Measurements from ENCODE around the gene POLN. TPM values are rescaled to one million over a fixed set of nuclear protein-coding genes. Genes with fewer than 3 reads are reported as not detected.
A peak's percentile ranks its signal among the peaks of the same experiment; 100 is the strongest.

Gene POLN
- total and polyA plus RNA-seq, 2 of the 4 experiments (the other 2 are of a cell fraction): 0.63 to 0.72 TPM

- Histone ChIP-seq H2BK15ac (ENCODE audit: low read depth, low read length) (no peak overlapping the region), H2BK20ac (ENCODE audit: low read depth, low read length) (no peak overlapping the region), H2AFZ (replicated peaks; ENCODE audit: low read length, poor library complexity) (peak overlapping the region; percentile 63), H2AK5ac (ENCODE audit: low read depth, low read length) (no peak overlapping the region), H3K9ac (ENCODE audit: low read depth, low read length) (no peak overlapping the region), H3K14ac (replicated peaks; ENCODE audit: low read depth, low read length) (no peak overlapping the region), H3K23ac (ENCODE audit: low read depth, low read length) (no peak overlapping the region), H3K9me1 (ENCODE audit: insufficient read depth, low read length) (no peaks in the 10 kb centered on the region), H4K5ac (ENCODE audit: low read depth, low read length) (no peak overlapping the region), H3K18ac (ENCODE audit: low read depth, low read length) (no peak overlapping the region), H4K20me1 (ENCODE audit: insufficient read depth, low read length) (no peaks in the 10 kb centered on the region), H3K27ac (ENCODE audit: insufficient read depth, low read length) (no peak overlapping the region), H3K4me2 (ENCODE audit: low read depth, low read length) (peak overlapping the region; percentile 64), H2AK9ac (replicated peaks; ENCODE audit: low read depth, low read length, poor library complexity) (no peak overlapping the region), H3K4me1 (ENCODE audit: control insufficient read depth, insufficient read depth, low read length) (peaks cover 1% of the 10 kb centered on the region; the same call in 1 of the 2 replicates), H3K9me3 (ENCODE audit: control insufficient read depth, insufficient read depth, low read length) (no peaks in the 10 kb centered on the region; the same call in 1 of the 2 replicates), H3K27me3 (ENCODE audit: control insufficient read depth, insufficient read depth, low read length) (peaks cover 53% of the 10 kb centered on the region), H3K36me3 (ENCODE audit: control insufficient read depth, insufficient read depth, low read length) (no peaks in the 10 kb centered on the region), H3K56ac (ENCODE audit: extremely low read depth, insufficient read depth, low read length) (no peak overlapping the region), H3K4me3 (ENCODE audit: insufficient read depth, low read depth, low read length) (peak overlapping the region; percentile 47), H2BK5ac (ENCODE audit: low read depth, low read length, poor library complexity, severe bottlenecking) (no peak overlapping the region), H2BK120ac (ENCODE audit: low read depth, low read length) (no peak overlapping the region), H3K4ac (ENCODE audit: low read depth, low read length) (no peak overlapping the region), H4K91ac (ENCODE audit: insufficient read depth, low read depth, low read length) (no peak overlapping the region), H3K79me1 (ENCODE audit: low read depth in 1 of 2, low read length in 2 of 2) (no peaks in the 10 kb centered on the region), H4K8ac (ENCODE audit: low read depth in 2 of 2, low read length in 2 of 2) (no peak overlapping the region)
- WGBS, 2 experiments (ENCODE audit: extremely low coverage in 2 of 2, insufficient read length in 1 of 2): 1% methylated on average over 17 of the region's 93 CpGs; no CpG with 5 or more reads in 1 of the 2 experiments
- dilution Hi-C loops (cut with HindIII; ENCODE audit: low sequenced_read_pairs, unreplicated experiment) (no loop called here), intact Hi-C loops (cut with micrococcal nuclease) (no loop called here), in situ Hi-C loops (cut with MboI; ENCODE audit: low sequenced_read_pairs) (no loop called here)
- no TSS peak for BruUV-seq (replicated peaks)
- TF ChIP-seq CHD1 (IDR thresholded peaks at IDR 0.05; ENCODE audit: low read depth, low read length) (no peak), CTCF (conservative IDR thresholded peaks at IDR 0.05; ENCODE audit: low read depth, low read length) (no peak)
- ATAC-seq (ENCODE audit: low read depth) (peak; percentile 48), DNase-seq (no peak)
- ChIA-PET POLR2A (ENCODE audit: unreplicated experiment) (no interaction called here), CTCF (no interaction called here)
These were observed 183.5 kb downstream of the POLN start for GRCh38 chr4:2058264-2059045.

Data from IMR-90 (cell line).